AG04449 (cell line): Measurements from ENCODE around the gene AMER3.
"Not testable (repeated sequence)": the region's sequence is repeated elsewhere in the genome, so short reads cannot be mapped to it uniquely, and the experiment has no call there.

Source experiments
- CTCF ChIA-PET: fragments of 350-600 bp; formaldehyde crosslinking; extraction: SDS; loops from one replicate; lab custom pipeline; 2021; ENCODE audit warnings: antibody characterized with exemption; lab: Yijun Ruan, JAX
- POLR2A ChIA-PET: fragments of 400-600, 350-600 bp; formaldehyde crosslinking; extraction: SDS; loops from one replicate; lab custom pipeline; 2020; ENCODE audit warnings: antibody characterized with exemption, inconsistent platforms; lab: Yijun Ruan, JAX
- DNase-seq: peaks from one replicate; pipeline ENCODE4 v3.0.0-alpha.2; 2010; ENCODE audit warnings: low read depth, low spot score
- H3K4me3 ChIP-seq: 2 replicates; pipeline ENCODE4 v1.5.1; 2011; ENCODE audit warnings: low read depth, mild to moderate bottlenecking, control low read depth, low read length
- TF ChIP-seq, protein P1 (sequence below): IDR thresholded peaks from one replicate; pipeline ENCODE4 v1.5.1; 2011; ENCODE audit warnings: mild to moderate bottlenecking, moderate library complexity, low read length, control low read depth, inconsistent platforms; ENCODE audit not compliant: insufficient read depth; ENCODE audit errors: missing control alignments

AMER3 gene, protein sequence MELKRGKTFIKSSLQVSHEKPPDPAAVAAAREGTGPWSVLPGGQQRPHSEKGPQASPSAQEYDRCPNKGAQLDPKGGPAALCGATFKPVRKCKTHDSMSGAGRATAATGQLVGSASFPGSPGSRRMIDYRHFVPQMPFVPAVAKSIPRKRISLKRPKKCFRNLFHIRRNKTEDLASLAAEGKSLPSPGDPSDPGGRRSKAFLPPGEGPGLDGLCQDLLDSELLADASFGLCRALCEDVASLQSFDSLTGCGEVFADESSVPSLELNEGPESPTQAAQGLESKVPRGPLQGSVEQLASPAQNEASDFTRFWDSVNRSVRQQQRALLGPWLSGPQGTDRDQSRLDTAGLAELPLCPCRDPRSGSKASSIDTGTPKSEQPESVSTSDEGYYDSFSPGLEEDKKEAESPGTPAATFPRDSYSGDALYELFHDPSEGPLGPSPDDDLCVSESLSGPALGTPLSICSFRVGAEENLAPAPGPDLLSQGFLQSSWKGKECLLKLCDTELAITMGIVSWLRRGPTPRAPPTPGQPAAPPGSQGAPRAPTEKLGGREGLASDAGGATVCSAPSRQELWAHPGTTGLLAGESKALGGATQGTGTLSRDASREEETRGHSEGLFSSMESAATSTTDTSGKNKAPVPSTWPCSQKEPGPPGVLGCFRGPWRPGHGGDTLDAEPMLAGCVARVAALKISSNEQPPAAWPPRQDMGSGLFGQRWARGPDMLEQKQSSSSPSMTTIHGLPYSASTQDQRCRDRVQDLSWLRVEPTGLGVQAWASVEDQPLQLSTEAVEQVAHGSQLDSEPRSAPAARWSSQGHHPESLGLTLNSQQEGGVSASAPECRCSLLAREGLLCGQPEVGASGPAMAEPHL

DNA sequence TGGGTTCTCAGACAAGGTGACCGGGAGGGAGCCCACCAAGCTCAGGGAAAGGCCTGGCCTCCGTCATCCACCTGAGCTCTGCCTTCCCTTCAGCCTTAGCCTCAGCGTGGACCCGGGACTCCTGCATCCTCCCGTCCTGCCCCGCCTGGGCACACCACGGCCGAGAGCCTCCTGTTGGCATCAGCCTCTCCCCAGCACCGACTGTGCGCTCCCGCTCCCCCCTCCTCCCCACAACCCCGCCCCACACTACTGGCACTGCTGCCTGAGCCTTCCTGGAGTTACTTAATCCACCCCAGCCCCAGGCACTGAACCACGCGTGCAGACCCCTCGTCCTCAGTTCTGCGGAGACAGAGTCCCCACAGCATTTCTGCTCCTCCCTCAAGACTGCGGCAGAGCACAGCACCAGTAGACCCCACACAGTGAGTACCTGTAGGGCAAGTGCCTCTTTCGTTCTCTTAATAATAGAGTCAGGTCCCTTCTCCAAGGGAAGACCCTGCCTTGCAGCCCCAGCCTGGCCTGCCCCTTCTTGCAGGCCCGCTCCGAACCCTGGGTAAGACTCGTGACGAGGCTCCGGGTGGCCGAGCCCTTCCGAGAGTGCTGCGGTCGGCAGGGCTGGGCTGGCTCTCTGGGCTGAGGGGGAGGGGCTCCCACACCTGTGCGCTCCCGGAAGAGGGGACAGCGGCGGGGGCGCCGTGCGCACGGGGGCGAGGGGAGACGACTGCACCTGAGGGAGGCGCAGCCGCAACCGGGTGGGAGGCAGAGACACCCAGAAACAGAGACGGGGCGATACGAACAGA is at the start of gene AMER3:
Gene AMER3, plus strand, starts transcription at position 285 of the 797 bp plus-strand sequence. CDS start 6,533 bp downstream, outside the sequence.
- TF ChIP-seq, protein P1, sequence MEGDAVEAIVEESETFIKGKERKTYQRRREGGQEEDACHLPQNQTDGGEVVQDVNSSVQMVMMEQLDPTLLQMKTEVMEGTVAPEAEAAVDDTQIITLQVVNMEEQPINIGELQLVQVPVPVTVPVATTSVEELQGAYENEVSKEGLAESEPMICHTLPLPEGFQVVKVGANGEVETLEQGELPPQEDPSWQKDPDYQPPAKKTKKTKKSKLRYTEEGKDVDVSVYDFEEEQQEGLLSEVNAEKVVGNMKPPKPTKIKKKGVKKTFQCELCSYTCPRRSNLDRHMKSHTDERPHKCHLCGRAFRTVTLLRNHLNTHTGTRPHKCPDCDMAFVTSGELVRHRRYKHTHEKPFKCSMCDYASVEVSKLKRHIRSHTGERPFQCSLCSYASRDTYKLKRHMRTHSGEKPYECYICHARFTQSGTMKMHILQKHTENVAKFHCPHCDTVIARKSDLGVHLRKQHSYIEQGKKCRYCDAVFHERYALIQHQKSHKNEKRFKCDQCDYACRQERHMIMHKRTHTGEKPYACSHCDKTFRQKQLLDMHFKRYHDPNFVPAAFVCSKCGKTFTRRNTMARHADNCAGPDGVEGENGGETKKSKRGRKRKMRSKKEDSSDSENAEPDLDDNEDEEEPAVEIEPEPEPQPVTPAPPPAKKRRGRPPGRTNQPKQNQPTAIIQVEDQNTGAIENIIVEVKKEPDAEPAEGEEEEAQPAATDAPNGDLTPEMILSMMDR = no peak
- no peak within 1 kb of the TSS for H3K4me3 ChIP-seq
- ChIA-PET POLR2A (no interaction called here), CTCF (no interaction called here)
- no peak for DNase-seq

DNA sequence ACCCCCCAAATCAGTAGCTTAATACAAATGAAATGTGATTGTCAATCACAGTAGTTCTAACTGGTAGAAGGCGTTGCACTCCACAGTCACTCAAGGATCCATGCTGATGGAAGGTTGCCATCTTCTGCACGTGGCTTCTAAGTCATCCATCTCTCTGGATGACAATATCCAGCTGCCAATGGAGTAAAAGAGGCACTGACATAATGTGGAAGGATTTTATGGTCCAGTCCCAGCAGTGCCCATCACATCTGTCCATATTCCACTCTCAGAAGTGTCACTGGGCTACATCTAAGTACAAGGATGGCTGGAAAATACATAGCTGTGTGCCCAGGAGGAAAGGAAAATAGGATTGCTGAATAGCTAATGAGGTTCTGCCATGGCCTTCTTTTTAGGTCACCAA is 40.5 kb upstream of the AMER3 start:
- H3K4me3 ChIP-seq, CTCF ChIA-PET, POLR2A ChIA-PET, DNase-seq: not testable (repeated sequence)

DNA sequence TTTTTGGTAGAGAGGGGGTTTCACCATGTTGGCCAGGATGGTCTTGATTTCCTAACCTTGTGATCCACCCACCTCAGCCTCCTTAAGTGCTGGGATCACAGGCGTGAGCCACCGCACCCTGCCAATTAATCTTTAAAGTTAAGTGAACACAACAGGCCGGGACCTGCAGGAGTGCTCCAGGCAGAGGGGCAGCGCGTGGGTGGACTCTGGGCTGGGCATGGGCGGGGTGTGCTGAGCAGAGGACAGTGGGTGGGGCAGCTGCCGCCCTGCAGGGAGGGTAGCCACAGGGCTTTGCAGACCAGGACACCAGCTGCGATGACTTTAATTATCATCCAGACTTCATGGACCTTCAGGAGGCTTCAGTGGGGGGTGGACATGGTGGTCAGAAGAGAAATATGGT is 35.3 kb upstream of the AMER3 start:
- ChIA-PET CTCF (no interaction called here), POLR2A (no interaction called here)
- no peak for DNase-seq
- H3K4me3 ChIP-seq = no peak overlapping the region
- TF ChIP-seq, protein P1 = no peak

DNA sequence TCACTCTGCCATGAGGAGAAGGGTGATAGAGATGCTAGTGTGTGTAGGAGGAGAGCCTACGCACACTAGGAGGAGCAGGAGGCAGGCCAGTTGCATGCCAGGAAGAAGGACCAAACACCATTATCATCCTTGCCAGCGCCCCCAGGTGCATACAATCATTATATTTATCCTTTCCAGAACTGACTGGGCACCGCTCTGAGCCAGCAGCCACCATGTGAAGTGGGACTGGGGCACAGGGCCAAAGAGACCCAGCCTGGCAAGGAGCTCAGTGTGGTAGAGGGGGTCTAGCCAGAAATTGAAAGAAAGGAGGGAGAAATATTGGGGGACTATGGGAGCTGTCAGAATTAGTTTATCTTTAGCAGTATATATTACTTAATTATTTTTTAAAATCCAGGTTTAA is 34.8 kb upstream of the AMER3 start:
- ChIA-PET CTCF (no interaction called here), POLR2A (no interaction called here)
- no peak overlapping the region for H3K4me3 ChIP-seq
- TF ChIP-seq, protein P1 = no peak
- no peak for DNase-seq

DNA sequence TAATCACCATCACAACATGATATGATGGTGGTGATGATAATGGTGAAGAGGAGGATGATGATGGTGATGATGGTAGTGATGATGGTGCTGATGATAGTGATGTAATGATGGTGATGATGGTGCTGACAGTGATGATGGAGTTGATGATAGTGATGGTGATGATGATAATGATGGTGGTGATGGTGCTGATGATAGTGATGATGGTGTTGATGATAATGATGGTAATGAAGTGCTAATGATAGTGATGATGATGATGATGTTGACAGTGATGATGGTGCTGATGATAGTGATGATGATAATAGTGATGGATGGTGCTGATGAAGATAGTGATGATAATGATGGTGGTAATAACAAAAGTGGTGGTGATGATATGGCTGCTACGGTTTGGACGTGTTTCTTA is 30.9 kb upstream of the AMER3 start:
- POLR2A ChIA-PET = no interaction called here
- CTCF ChIA-PET = no interaction called here
- H3K4me3 ChIP-seq = no peak overlapping the region
- no peak for DNase-seq
- TF ChIP-seq, protein P1 = no peak

DNA sequence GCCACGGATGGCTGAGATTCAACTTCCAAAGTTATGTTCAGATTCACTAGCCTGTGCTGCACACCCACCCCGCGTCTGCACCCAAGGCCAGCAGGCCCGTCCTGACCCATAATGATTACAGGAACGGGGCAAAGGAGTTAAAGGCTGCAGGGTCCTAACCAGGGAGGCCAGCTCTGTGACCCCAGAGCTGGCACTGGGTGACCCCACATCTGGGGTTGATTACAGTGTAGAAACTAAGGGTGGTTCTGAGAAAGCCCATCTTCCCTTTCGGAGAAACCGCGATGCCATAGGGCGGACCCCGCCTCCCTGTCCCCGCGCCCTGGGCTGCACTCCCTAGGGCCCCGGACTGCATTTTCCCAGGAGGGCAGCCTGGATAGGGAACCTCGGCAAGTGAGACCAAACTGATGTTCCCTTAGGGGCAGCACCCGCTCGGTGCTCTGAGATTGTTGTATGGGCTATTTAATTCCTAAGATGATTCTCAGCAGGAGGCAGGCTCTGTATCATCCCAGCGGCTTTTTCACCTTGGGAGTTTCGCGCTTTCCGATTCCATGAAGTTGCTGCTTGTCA is 28.6 kb upstream of the AMER3 start:
- CTCF ChIA-PET = no interaction called here
- POLR2A ChIA-PET = no interaction called here
- peak overlapping the region; percentile 59 for H3K4me3 ChIP-seq
- TF ChIP-seq, protein P1 = no peak
- DNase-seq = no peak
